Activated CD4-positive, alpha-beta memory T cell treated with anti-CD3 and anti-CD28 coated beads for 36 hours (primary cell): ENCODE data around the gene DLL3. TPM values are rescaled to one million over a fixed set of nuclear protein-coding genes. Genes with fewer than 3 reads are reported as not detected.
A peak's percentile ranks its signal among the peaks of the same experiment; 100 is the strongest.
"Not testable (repeated sequence)": the region's sequence is repeated elsewhere in the genome, so short reads cannot be mapped to it uniquely, and the experiment has no call there.

Experiments
- CTCF ChIA-PET: fragments of 350-600 bp; sonication (Branson Sonifier 250); formaldehyde crosslinking; loops from one replicate; lab custom pipeline; 2021; ENCODE audit warnings: antibody characterized with exemption, inconsistent platforms; lab: Charles Lee
- POLR2A ChIA-PET: fragments of 350-600 bp; sonication (Branson Sonifier 250); formaldehyde crosslinking; loops from one replicate; lab custom pipeline; 2021; ENCODE audit warnings: antibody characterized with exemption; lab: Charles Lee
- DNase-seq: peaks from one replicate; pipeline ENCODE4 v3.0.0-alpha.2; 2020
- H3K27ac Mint-ChIP-seq: one replicate; pipeline ENCODE4 v1.8.0; 2021; ENCODE audit warnings: mixed read lengths
- H3K27me3 Mint-ChIP-seq: one replicate; pipeline ENCODE4 v1.8.0; 2021; ENCODE audit warnings: mixed read lengths
- H3K36me3 Mint-ChIP-seq: one replicate; pipeline ENCODE4 v1.8.0; 2021; ENCODE audit warnings: mixed read lengths
- H3K4me1 Mint-ChIP-seq: one replicate; pipeline ENCODE4 v1.8.0; 2021; ENCODE audit warnings: low read depth, mixed read lengths
- H3K4me3 Mint-ChIP-seq: one replicate; pipeline ENCODE4 v1.8.0; 2021; ENCODE audit warnings: mild to moderate bottlenecking, mixed read lengths
- H3K9me3 Mint-ChIP-seq: one replicate; pipeline ENCODE4 v1.8.0; 2021; ENCODE audit warnings: mixed read lengths
- intact Hi-C: fragments of 100-400 bp; cut with micrococcal nuclease; formaldehyde crosslinking; loops from one replicate; pipeline ENCODE4 v1.15.1; 2023
- total RNA-seq, 2 experiments: library from RNA; stranded (reverse); gene quantifications; one replicate each; pipeline ENCODE4 v1.2.3, GENCODE V29; 2021

DLL3 gene, protein sequence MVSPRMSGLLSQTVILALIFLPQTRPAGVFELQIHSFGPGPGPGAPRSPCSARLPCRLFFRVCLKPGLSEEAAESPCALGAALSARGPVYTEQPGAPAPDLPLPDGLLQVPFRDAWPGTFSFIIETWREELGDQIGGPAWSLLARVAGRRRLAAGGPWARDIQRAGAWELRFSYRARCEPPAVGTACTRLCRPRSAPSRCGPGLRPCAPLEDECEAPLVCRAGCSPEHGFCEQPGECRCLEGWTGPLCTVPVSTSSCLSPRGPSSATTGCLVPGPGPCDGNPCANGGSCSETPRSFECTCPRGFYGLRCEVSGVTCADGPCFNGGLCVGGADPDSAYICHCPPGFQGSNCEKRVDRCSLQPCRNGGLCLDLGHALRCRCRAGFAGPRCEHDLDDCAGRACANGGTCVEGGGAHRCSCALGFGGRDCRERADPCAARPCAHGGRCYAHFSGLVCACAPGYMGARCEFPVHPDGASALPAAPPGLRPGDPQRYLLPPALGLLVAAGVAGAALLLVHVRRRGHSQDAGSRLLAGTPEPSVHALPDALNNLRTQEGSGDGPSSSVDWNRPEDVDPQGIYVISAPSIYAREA
- total RNA-seq, result under 1 TPM; 0.67 to 0.80 TPM

DNA sequence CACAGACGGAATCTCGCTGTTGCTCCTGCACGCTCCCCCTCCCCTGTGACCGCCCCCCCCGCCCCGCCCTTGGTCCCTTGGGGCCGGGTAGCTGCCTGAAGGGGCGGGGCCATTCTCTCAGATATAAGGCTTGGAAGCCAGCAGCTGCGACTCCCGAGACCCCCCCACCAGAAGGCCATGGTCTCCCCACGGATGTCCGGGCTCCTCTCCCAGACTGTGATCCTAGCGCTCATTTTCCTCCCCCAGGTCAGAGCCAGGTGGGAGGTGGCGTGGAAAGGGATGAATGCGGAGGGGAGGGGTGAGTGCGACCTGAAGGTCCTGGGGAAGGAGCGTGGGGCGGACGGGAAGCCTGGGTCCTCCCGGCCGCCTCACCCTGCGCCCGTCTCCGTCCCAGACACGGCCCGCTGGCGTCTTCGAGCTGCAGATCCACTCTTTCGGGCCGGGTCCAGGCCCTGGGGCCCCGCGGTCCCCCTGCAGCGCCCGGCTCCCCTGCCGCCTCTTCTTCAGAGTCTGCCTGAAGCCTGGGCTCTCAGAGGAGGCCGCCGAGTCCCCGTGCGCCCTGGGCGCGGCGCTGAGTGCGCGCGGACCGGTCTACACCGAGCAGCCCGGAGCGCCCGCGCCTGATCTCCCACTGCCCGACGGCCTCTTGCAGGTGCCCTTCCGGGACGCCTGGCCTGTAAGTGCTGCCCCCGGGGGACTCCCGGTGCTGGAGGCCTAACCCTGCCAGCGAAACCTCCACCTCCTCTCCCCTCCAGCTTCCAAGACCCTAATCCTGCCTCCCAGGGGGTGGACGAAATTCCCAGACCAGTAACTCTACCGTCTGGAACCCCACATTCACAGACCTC lies at the start of gene DLL3:
Gene DLL3, plus strand, starts transcription at position 150 of the 845 bp plus-strand sequence. Its CDS starts 28 bp downstream, at position 178.
- Mint-ChIP-seq H3K9me3 (no peaks in the 10 kb centered on the region), H3K4me3 (peak within 1 kb of the TSS; percentile 33), H3K36me3 (peaks cover 1% of the 10 kb centered on the region), H3K4me1 (peaks cover 20% of the 10 kb centered on the region), H3K27me3 (peaks cover 41% of the 10 kb centered on the region), H3K27ac (no peak within 1 kb of the TSS)
- intact Hi-C loops, result loop anchor here (2.0 kb wide), 2 partner anchors 34 to 174 kb away; partner anchors contain the start of gene EID2B
- DNase-seq, result no peak
- ChIA-PET POLR2A (interaction anchor here (0.8 to 2.5 kb wide), 3 partner anchors 40 to 64 kb away, joined by 3 to 8 read pairs (median 4); partner anchors contain the start of gene RPS16), CTCF (interaction anchor here (0.7 to 6.7 kb wide), 9 partner anchors 16 to 175 kb away, joined by 3 to 59 read pairs (median 4); partner anchors contain the start of gene EID2B)

DNA sequence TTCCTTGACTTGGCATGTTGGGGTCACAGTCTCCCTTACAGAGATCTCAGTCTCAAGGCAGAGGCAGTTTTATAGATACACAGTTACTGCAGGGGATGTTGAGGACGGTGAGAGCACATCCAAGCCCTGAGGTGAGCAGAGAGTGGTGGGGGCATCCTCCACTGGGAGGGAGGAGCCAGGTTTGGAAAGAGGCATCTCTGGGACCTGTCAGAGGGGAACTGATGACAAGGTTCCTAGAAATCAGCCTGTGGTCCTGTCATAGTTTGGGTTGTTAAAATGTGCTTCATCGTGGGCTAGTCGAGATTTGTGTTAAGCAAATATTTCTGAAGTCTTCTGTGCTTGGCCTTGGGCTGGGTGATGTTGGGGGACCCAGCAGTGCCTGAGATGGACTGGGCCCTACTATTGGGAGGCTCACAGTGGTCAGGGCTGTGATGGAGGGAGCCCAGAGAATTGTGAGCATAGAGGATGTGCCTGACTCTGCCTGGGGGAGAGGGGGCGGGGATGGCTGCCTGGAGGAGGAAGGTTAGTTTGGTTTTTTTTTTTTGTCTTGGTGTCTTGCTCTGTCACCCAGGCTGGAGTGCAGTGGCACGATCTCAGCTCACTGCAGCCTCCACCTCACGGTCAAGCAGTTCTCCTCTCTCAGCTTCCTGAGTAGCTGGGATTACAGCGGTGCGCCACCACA lies 49.5 kb upstream of the DLL3 start:
- Mint-ChIP-seq H3K27ac (peak overlapping the region; percentile 99), H3K36me3 (peaks cover 60% of the 10 kb centered on the region), H3K27me3 (no peaks in the 10 kb centered on the region), H3K4me3 (peak overlapping the region; percentile 64), H3K9me3 (no peaks in the 10 kb centered on the region), H3K4me1 (peaks cover 65% of the 10 kb centered on the region)
- CTCF ChIA-PET, result interaction anchor here (1.0 to 1.6 kb wide), 2 partner anchors 26 to 223 kb away, joined by 3 to 6 read pairs; no protein-coding TSS in a partner anchor
- POLR2A ChIA-PET, result interaction anchor here (0.7 to 6.1 kb wide), 3 partner anchors 13 to 48 kb away, joined by 3 to 117 read pairs (median 3); partner anchors contain the start of gene RPS16
- intact Hi-C loops, result no loop called here
- peak; percentile 60 for DNase-seq

DNA sequence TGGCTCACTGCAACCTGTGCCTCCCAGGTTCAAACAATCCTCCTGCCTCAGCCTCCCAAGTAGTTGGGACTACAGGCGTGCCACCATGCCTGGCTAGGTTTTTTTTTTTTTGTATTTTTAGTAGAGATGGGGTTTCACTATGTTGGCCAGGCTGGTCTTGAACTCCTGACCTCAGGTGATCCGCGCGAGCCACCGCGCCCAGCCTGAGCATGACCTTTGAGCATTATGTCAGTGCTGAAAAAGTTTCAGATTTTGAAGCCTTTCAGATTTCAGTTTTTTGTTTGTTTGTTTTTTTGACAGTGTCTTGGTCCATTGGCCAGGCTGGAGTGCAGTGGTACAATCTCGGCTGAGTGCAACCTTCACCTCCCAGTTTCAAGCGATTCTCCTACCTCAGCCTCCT lies 47.5 kb upstream of the DLL3 start:
- H3K4me3 Mint-ChIP-seq, H3K27me3 Mint-ChIP-seq, CTCF ChIA-PET, POLR2A ChIA-PET, DNase-seq, H3K9me3 Mint-ChIP-seq, intact Hi-C loops: not testable (repeated sequence)
- Mint-ChIP-seq H3K4me1 (peaks cover 64% of the 10 kb centered on the region), H3K27ac (peak overlapping the region; percentile 73), H3K36me3 (peaks cover 54% of the 10 kb centered on the region)

DNA sequence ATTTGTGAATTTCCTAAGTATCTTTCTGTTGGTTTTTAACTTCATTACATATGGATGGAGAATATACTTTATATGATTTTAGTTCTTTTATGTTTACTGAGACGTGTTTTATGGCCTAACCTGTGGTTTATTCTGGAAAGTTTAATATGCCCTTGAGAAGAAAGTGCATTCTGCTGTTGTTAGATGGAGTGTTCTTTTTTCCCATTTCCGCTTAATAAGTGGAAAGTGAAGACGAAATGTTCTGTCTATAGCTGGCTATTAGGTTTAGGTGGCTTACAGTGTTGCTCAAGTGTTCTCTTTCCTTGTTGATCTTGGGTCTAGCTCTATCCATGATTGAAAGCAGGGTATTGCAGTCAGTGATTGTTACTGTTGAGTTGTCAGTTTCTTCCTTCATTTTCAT lies 35.3 kb upstream of the DLL3 start:
- POLR2A ChIA-PET, result interaction anchor here (1.0 kb wide), 1 partner anchor 17 kb away, joined by 3 read pairs; no protein-coding TSS in a partner anchor
- H3K27ac Mint-ChIP-seq, result no peak overlapping the region
- no peak for DNase-seq
- CTCF ChIA-PET, result interaction anchor here (1.1 to 1.4 kb wide), 3 partner anchors 11 to 34 kb away, joined by 3 to 6 read pairs (median 4); no protein-coding TSS in a partner anchor
- H3K27me3 Mint-ChIP-seq, result no peaks in the 10 kb centered on the region
- no peaks in the 10 kb centered on the region for H3K9me3 Mint-ChIP-seq
- no peak overlapping the region for H3K4me3 Mint-ChIP-seq
- peaks cover 58% of the 10 kb centered on the region for H3K36me3 Mint-ChIP-seq
- H3K4me1 Mint-ChIP-seq, result no peaks in the 10 kb centered on the region
- intact Hi-C loops, result no loop called here

DNA sequence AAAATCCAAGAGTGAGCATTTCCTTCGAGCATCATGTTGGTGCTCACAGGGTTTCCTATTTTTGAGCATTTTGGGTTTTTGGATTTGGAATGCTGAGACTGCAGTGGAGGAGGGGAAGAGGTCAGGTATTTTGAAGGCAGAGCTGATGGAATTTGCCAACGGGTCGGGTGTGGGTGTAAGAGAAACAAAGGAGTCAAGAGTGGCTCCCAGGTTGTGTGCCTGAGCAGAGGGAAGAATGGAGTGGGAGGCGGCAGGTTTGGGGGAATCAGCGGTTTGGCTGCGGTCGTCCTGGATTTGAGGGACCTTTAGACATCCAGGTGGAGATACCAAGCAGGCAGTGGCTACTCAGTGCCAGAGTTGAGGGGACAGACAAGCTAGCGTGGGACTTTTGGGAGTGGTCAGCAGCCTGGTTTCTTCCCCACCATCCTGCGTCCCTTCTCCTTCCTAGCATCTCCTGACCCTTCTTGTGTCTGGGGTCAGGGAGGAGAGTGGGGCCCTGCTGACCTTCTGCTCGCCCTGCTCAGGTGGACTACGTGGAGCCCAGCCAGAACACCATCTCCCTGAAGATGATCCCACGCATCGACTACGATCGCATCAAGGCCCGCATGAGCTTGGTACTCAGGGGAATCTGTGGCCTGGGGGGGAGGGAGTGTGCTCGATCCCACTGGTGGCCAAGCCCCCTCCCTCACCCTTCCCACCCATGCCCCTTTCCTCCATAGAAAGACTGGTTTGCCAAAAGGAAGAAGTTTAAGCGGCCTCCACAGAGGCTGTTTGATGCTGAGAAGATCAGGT lies 32.6 kb upstream of the DLL3 start:
- POLR2A ChIA-PET, result no interaction called here
- Mint-ChIP-seq H3K36me3 (peaks cover 61% of the 10 kb centered on the region), H3K27ac (no peak overlapping the region)

DNA sequence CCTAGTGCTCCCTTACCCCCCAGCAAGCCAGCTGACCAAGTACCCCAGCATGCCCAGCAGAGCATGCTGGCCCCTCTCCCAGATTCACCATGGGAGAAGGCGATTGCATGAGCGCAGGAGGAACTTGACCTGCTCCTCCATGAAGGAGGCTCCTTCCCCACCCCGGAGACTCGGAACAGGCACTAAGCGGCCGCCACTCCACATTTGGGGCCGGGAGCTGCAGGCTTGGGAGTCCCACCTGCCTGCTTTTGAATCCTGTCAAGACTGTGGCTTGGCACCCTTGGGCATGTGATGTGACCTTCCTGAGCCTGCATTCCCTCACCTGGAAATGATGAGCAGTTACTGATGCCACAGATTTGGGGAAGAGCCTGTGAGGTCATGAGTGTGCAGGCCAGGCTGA lies 30.8 kb upstream of the DLL3 start:
- POLR2A ChIA-PET, result interaction anchor here (1.1 kb wide), 1 partner anchor 23 kb away, joined by 3 read pairs; the partner anchor contains the start of gene SUPT5H
- no peak for DNase-seq
- intact Hi-C loops, result no loop called here
- Mint-ChIP-seq H3K9me3 (no peaks in the 10 kb centered on the region), H3K27me3 (no peaks in the 10 kb centered on the region), H3K4me1 (peaks cover 25% of the 10 kb centered on the region), H3K27ac (peak overlapping the region; percentile 38), H3K36me3 (peaks cover 65% of the 10 kb centered on the region), H3K4me3 (no peak overlapping the region)
- CTCF ChIA-PET, result interaction anchor here (1.6 kb wide), 1 partner anchor 31 kb away, joined by 4 read pairs; the partner anchor contains the start of gene DLL3

More for the DNA sequence above, 32.6 kb upstream of the DLL3 start:
- no peak for DNase-seq
- intact Hi-C loops, result no loop called here
- Mint-ChIP-seq H3K4me1 (peaks cover 17% of the 10 kb centered on the region), H3K27me3 (no peaks in the 10 kb centered on the region), H3K4me3 (no peak overlapping the region), H3K9me3 (no peaks in the 10 kb centered on the region)
- CTCF ChIA-PET, result interaction anchor here (2.0 kb wide), 1 partner anchor 8 kb away, joined by 9 read pairs; no protein-coding TSS in a partner anchor

DNA sequence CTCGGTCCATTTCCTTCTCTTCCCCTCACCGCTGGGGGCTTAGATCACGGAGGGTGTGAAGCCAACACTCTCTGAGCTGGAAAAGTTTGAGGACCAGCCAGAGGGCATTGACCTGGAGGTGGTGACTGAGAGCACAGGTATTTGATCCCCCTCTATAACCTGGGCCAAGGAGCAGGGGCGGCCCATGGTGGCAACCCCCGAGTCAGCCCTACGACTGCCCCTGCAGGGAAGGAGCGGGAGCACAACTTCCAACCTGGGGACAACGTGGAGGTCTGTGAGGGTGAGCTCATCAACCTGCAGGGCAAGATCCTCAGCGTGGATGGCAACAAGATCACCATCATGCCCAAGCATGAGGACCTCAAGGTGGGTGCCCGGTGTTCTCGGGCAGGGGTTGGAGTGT lies 29.7 kb upstream of the DLL3 start:
- Mint-ChIP-seq H3K27ac (no peak overlapping the region), H3K27me3 (no peaks in the 10 kb centered on the region), H3K36me3 (peaks cover 58% of the 10 kb centered on the region), H3K4me1 (peaks cover 25% of the 10 kb centered on the region), H3K9me3 (no peaks in the 10 kb centered on the region), H3K4me3 (no peak overlapping the region)
- intact Hi-C loops, result no loop called here
- CTCF ChIA-PET, result interaction anchor here (0.8 kb wide), 1 partner anchor 9 kb away, joined by 4 read pairs; no protein-coding TSS in a partner anchor
- POLR2A ChIA-PET, result no interaction called here
- DNase-seq, result no peak

DNA sequence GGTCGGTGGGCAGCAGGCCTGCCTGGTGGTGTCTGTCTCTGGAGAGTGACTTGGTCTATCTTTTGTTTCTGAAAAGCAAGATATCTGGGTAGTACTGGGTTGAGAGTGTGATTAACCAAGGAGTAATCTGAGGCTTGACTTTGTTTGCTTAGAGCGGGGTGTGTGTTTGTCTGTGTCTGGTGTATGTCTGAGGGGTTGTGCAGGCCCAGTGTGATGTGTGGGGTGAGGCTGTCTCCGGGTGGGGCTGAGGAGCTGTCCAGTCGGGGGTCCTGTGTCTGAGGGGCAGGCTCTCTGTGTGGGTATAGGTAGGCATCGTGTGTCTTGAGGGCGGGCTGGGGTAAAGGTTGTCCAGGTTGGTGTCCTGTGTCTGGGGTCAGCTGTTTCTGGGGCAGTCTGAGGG lies 29.2 kb upstream of the DLL3 start:
- Mint-ChIP-seq H3K27me3 (no peaks in the 10 kb centered on the region), H3K36me3 (peaks cover 62% of the 10 kb centered on the region), H3K27ac (peak overlapping the region; percentile 35), H3K4me1 (peaks cover 25% of the 10 kb centered on the region), H3K4me3 (no peak overlapping the region), H3K9me3 (no peaks in the 10 kb centered on the region)
- DNase-seq, result no peak
- intact Hi-C loops, result no loop called here
- ChIA-PET CTCF (interaction anchor here (0.8 kb wide), 1 partner anchor 9 kb away, joined by 4 read pairs; no protein-coding TSS in a partner anchor), POLR2A (no interaction called here)

DNA sequence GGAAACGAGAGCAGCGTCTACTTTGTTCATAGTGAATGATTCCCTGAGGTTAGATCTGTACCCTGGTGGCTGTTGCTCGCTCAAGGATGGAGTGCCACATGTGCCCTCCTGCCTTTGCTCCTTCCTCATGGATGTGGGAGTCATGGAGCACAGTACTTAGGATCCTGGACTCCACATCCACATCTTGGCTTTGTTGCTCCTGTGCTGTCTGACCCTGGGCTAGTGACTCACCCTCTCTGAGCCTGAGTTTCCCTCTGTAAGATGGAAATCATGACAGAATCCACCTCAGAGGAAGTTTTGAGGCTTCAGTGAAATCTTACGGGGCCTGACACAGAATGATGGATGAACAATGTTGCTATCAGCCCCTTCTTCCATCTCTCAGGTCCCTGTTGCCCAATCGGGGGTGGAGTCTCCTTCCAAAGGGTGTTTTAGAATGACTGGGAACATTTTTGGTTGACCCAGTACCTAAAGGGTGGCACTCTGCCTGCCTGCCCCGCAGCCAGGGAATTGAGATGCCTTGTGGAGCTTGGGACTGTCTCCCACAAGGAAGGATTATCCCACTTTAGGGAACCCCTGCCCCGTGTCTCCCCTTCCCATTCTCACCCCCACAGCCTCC lies 27.9 kb upstream of the DLL3 start:
- Mint-ChIP-seq H3K27ac (peak overlapping the region; percentile 69), H3K9me3 (no peaks in the 10 kb centered on the region), H3K27me3 (no peaks in the 10 kb centered on the region), H3K4me1 (peaks cover 25% of the 10 kb centered on the region), H3K36me3 (peaks cover 63% of the 10 kb centered on the region), H3K4me3 (no peak overlapping the region)
- ChIA-PET POLR2A (no interaction called here), CTCF (interaction anchor here (0.7 kb wide), 1 partner anchor 63 kb away, joined by 3 read pairs; no protein-coding TSS in a partner anchor)
- peak; percentile 26 for DNase-seq
- intact Hi-C loops, result loop anchor here (5.0 kb wide), 1 partner anchor 61 kb away; the partner anchor contains the start of gene EID2B
